K562 (cell line): ENCODE results near the gene HSPE1. TPM values are rescaled to one million over a fixed set of nuclear protein-coding genes. Genes with fewer than 3 reads are reported as not detected.

Experiments
- ATF7 ChIP-seq: fragments of 450-650 bp; IDR thresholded peaks from 2 replicates; pipeline ENCODE4 v1.7.1; 2014; ENCODE audit warnings: mild to moderate bottlenecking, moderate library complexity
- E2F4 ChIP-seq: sonication (generic); formaldehyde crosslinking; IDR thresholded peaks from 2 replicates; pipeline ENCODE4 v1.8.0; 2022; ENCODE audit warnings: mild to moderate bottlenecking, low read depth, missing genetic modification reagents
- ELF2 ChIP-seq: fragments of 250-450 bp; sonication (Bioruptor Pico); IDR thresholded peaks from 2 replicates; pipeline ENCODE4 v1.5.0; 2021; ENCODE audit warnings: mild to moderate bottlenecking
- HEY1 ChIP-seq: fragments of 250-450 bp; sonication (Bioruptor Pico); IDR thresholded peaks from 2 replicates; pipeline ENCODE4 v1.5.0; 2020; ENCODE audit warnings: mild to moderate bottlenecking, moderate library complexity, borderline replicate concordance
- HNRNPLL ChIP-seq: fragments of 200-400 bp; formaldehyde crosslinking; IDR thresholded peaks from 2 replicates; pipeline ENCODE4 v1.6.1; 2017; ENCODE audit warnings: low read length, low read depth, mild to moderate bottlenecking; ENCODE audit not compliant: poor library complexity, severe bottlenecking
- NFATC3 ChIP-seq: fragments of 450-650 bp; IDR thresholded peaks from 2 replicates; pipeline ENCODE4 v1.6.1; 2017; ENCODE audit warnings: mild to moderate bottlenecking
- NR2F6 ChIP-seq: fragments of 450-650 bp; formaldehyde crosslinking; IDR thresholded peaks from 2 replicates; pipeline ENCODE4 v1.4.0; 2020; ENCODE audit warnings: mild to moderate bottlenecking
- PCBP2 ChIP-seq: fragments of 200-400 bp; formaldehyde crosslinking; IDR thresholded peaks from 2 replicates; pipeline ENCODE4 v1.6.1; 2018; ENCODE audit warnings: low read length, low read depth, mild to moderate bottlenecking, moderate library complexity; ENCODE audit not compliant: poor library complexity, severe bottlenecking
- POU5F1 ChIP-seq: fragments of 150-350 bp; IDR thresholded peaks from 2 replicates; pipeline ENCODE4 v1.6.1; 2014; ENCODE audit warnings: borderline replicate concordance, low read length, low read depth, mild to moderate bottlenecking; ENCODE audit not compliant: partially characterized antibody
- RCOR1 ChIP-seq, 2 experiments: IDR thresholded peaks; 2 replicates each; pipeline ENCODE4 v1.6.1; 2012; ENCODE audit warnings: low read depth in 2 of 2, low read length in 2 of 2, borderline replicate concordance in 1 of 2, improper control_type of control experiment in 1 of 2
- TRIM28 ChIP-seq: fragments of 450-650 bp; IDR thresholded peaks from 2 replicates; pipeline ENCODE4 v1.6.1; 2017
- ZBTB5 ChIP-seq: fragments of 450-650 bp; IDR thresholded peaks from 2 replicates; pipeline ENCODE4 v1.6.1; 2017; ENCODE audit warnings: antibody characterized with exemption
- ZNF282 ChIP-seq: sonication (generic); formaldehyde crosslinking; IDR thresholded peaks from 2 replicates; pipeline ENCODE4 v1.8.1; 2023; ENCODE audit warnings: missing genetic modification reagents
- ZNF780A ChIP-seq: fragments of 250-450 bp; sonication (Bioruptor Pico); IDR thresholded peaks from 2 replicates; pipeline ENCODE4 v1.5.0; 2021; ENCODE audit warnings: mild to moderate bottlenecking
- polyA plus RNA-seq, 8 experiments: library from polyadenylated mRNA; depleted of rRNA in 4 of 8; stranded (reverse) in 5 of 8; unstranded in 3 of 8; fragments of >200 nt; fragmentation: Nextera tagmentation in 2 of 8; fragmentation: Illumina TruSeq in 1 of 8; extraction: Ambion mirVana in 2 of 8; extraction: Trizol in 1 of 8; gene quantifications; 2 replicates each; pipeline versions ENCODE4 v1.2.1 to v1.2.3, GENCODE V29; 2011 to 2014; ENCODE audit warnings: inconsistent platforms in 1 of 8, missing spikeins in 1 of 8
- total RNA-seq, 7 experiments: library from RNA; depleted of rRNA in 6 of 7; stranded (reverse); fragments of >200 nt in 6 of 7; fragmentation: Illumina TruSeq in 2 of 7; extraction: Trizol in 2 of 7; gene quantifications; 2 replicates each; pipeline versions ENCODE4 v1.2.1 to v1.2.3, GENCODE V29; 2011 to 2021; ENCODE audit warnings: low replicate concordance in 1 of 7
- TF ChIP-seq, protein P1 (sequence below): fragments of 200-800 bp; sonication (Bioruptor generic); IDR thresholded peaks from 2 replicates; pipeline ENCODE4 v1.6.1; 2016; ENCODE audit warnings: missing genetic modification characterization, missing compliant biosample characterization
- TF ChIP-seq, protein P2 (sequence below), 2 experiments: fragments of 450-650 bp in 1 of 2; IDR thresholded peaks; 2 replicates each; pipeline ENCODE4 v1.6.1; 2011 to 2017; ENCODE audit warnings: low read depth in 2 of 2, antibody characterized with exemption in 1 of 2, borderline replicate concordance in 1 of 2, low read length in 1 of 2, mild to moderate bottlenecking in 1 of 2, mixed read lengths in 1 of 2; ENCODE audit not compliant: control insufficient read depth in 1 of 2

The HSPE1 gene
- total and polyA plus RNA-seq, 9 of the 15 experiments (the other 6 are each of a cell fraction or from before 2014, with no cell fraction given) = 223 to 1,007 (median 612) TPM

DNA sequence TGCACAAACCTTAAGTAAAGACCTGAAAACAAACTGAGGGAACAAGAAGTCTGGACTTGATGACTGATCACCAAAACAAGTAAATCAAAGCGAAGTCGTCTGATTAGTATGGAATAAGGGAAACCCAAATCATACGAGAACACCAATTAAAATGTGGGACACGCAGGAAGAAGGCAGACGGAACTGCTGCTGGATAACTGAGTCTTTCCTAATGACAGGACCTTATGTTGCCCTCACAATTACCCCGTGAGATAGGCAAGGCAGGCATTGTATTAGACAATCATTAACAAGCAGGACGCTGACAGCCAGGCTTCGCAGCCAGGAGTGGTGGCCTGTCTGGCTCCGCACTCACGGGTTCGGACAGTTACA lies 47.4 kb upstream of the HSPE1 start (continued):
- TF ChIP-seq, protein P1, sequence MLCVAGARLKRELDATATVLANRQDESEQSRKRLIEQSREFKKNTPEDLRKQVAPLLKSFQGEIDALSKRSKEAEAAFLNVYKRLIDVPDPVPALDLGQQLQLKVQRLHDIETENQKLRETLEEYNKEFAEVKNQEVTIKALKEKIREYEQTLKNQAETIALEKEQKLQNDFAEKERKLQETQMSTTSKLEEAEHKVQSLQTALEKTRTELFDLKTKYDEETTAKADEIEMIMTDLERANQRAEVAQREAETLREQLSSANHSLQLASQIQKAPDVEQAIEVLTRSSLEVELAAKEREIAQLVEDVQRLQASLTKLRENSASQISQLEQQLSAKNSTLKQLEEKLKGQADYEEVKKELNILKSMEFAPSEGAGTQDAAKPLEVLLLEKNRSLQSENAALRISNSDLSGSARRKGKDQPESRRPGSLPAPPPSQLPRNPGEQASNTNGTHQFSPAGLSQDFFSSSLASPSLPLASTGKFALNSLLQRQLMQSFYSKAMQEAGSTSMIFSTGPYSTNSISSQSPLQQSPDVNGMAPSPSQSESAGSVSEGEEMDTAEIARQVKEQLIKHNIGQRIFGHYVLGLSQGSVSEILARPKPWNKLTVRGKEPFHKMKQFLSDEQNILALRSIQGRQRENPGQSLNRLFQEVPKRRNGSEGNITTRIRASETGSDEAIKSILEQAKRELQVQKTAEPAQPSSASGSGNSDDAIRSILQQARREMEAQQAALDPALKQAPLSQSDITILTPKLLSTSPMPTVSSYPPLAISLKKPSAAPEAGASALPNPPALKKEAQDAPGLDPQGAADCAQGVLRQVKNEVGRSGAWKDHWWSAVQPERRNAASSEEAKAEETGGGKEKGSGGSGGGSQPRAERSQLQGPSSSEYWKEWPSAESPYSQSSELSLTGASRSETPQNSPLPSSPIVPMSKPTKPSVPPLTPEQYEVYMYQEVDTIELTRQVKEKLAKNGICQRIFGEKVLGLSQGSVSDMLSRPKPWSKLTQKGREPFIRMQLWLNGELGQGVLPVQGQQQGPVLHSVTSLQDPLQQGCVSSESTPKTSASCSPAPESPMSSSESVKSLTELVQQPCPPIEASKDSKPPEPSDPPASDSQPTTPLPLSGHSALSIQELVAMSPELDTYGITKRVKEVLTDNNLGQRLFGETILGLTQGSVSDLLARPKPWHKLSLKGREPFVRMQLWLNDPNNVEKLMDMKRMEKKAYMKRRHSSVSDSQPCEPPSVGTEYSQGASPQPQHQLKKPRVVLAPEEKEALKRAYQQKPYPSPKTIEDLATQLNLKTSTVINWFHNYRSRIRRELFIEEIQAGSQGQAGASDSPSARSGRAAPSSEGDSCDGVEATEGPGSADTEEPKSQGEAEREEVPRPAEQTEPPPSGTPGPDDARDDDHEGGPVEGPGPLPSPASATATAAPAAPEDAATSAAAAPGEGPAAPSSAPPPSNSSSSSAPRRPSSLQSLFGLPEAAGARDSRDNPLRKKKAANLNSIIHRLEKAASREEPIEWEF = no peak
- TF ChIP-seq PCBP2 = no peak
- TF ChIP-seq POU5F1 = no peak
- no peak for TF ChIP-seq TRIM28
- TF ChIP-seq NFATC3 = no peak
- TF ChIP-seq E2F4 = no peak
- TF ChIP-seq HEY1 (CRISPR knock-in tag) = no peak
- TF ChIP-seq RCOR1 (IDR thresholded peaks at IDR 0.05; ENCODE audit: borderline replicate concordance in 1 of 2, low read depth in 2 of 2, low read length in 2 of 2) = no peak
- no peak for TF ChIP-seq ZNF780A (CRISPR knock-in tag)
- no peak for TF ChIP-seq ELF2 (CRISPR knock-in tag)
- TF ChIP-seq HNRNPLL = no peak
- no peak for TF ChIP-seq ATF7
- no peak for TF ChIP-seq ZNF282 (CRISPR knock-in tag)
- TF ChIP-seq NR2F6 (CRISPR knock-in tag) = no peak
- TF ChIP-seq, protein P2, sequence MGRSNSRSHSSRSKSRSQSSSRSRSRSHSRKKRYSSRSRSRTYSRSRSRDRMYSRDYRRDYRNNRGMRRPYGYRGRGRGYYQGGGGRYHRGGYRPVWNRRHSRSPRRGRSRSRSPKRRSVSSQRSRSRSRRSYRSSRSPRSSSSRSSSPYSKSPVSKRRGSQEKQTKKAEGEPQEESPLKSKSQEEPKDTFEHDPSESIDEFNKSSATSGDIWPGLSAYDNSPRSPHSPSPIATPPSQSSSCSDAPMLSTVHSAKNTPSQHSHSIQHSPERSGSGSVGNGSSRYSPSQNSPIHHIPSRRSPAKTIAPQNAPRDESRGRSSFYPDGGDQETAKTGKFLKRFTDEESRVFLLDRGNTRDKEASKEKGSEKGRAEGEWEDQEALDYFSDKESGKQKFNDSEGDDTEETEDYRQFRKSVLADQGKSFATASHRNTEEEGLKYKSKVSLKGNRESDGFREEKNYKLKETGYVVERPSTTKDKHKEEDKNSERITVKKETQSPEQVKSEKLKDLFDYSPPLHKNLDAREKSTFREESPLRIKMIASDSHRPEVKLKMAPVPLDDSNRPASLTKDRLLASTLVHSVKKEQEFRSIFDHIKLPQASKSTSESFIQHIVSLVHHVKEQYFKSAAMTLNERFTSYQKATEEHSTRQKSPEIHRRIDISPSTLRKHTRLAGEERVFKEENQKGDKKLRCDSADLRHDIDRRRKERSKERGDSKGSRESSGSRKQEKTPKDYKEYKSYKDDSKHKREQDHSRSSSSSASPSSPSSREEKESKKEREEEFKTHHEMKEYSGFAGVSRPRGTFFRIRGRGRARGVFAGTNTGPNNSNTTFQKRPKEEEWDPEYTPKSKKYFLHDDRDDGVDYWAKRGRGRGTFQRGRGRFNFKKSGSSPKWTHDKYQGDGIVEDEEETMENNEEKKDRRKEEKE (IDR thresholded peaks at IDR 0.05; ENCODE audit: borderline replicate concordance in 1 of 2, control insufficient read depth in 1 of 2, low read depth in 2 of 2, low read length in 1 of 2) = no peak
- no peak for TF ChIP-seq ZBTB5
